HepG2 (cell line): ENCODE measurements around the gene APOM. TPM values are rescaled to one million over a fixed set of nuclear protein-coding genes. Genes with fewer than 3 reads are reported as not detected.

ENCODE experiments used
- ARNTL ChIP-seq: sonication (generic); formaldehyde crosslinking; IDR thresholded peaks from 2 replicates; pipeline ENCODE4 v1.4.0; 2020; ENCODE audit warnings: mild to moderate bottlenecking, missing genetic modification reagents
- DMTF1 ChIP-seq: sonication (generic); formaldehyde crosslinking; IDR thresholded peaks from 2 replicates; pipeline ENCODE4 v1.4.0; 2020; ENCODE audit warnings: mild to moderate bottlenecking, missing genetic modification reagents
- DNMT3B ChIP-seq: conservative IDR thresholded peaks from 2 replicates; pipeline ENCODE4 v1.6.1; 2016; ENCODE audit warnings: missing biosample characterization, control low read depth
- FOXM1 ChIP-seq: sonication (generic); formaldehyde crosslinking; IDR thresholded peaks from 2 replicates; pipeline ENCODE4 v1.5.0; 2020; ENCODE audit warnings: missing genetic modification reagents
- GABPB1 ChIP-seq: IDR thresholded peaks from 2 replicates; pipeline ENCODE4 v1.6.1; 2016; ENCODE audit warnings: mild to moderate bottlenecking, missing genetic modification reagents, moderate library complexity, missing compliant biosample characterization
- GLMP ChIP-seq: sonication (generic); formaldehyde crosslinking; IDR thresholded peaks from 2 replicates; pipeline ENCODE4 v1.9.0; 2021; ENCODE audit warnings: missing genetic modification reagents, mild to moderate bottlenecking, borderline replicate concordance
- HMG20B ChIP-seq: conservative IDR thresholded peaks from 2 replicates; pipeline ENCODE4 v1.6.1; 2016; ENCODE audit warnings: missing genetic modification reagents, missing compliant biosample characterization
- MTF2 ChIP-seq: sonication (generic); formaldehyde crosslinking; IDR thresholded peaks from 2 replicates; pipeline ENCODE4 v1.5.0; 2020; ENCODE audit warnings: missing genetic modification reagents, borderline replicate concordance
- TFAP4 ChIP-seq: sonication (generic); IDR thresholded peaks from 2 replicates; pipeline ENCODE4 v1.6.1; 2016; ENCODE audit warnings: low read depth, borderline replicate concordance
- TOE1 ChIP-seq: sonication (generic); formaldehyde crosslinking; IDR thresholded peaks from 2 replicates; pipeline ENCODE4 v1.4.0; 2020; ENCODE audit warnings: mild to moderate bottlenecking, missing genetic modification reagents
- ZNF18 ChIP-seq: sonication (generic); formaldehyde crosslinking; IDR thresholded peaks from 2 replicates; pipeline ENCODE4 v1.8.0; 2022; ENCODE audit warnings: mild to moderate bottlenecking, missing genetic modification reagents; ENCODE audit not compliant: insufficient replicate concordance
- ZNF280D ChIP-seq: sonication (generic); formaldehyde crosslinking; IDR thresholded peaks from 2 replicates; pipeline ENCODE4 v1.5.1; 2020; ENCODE audit warnings: mild to moderate bottlenecking, missing genetic modification reagents
- ZNF430 ChIP-seq: sonication (generic); formaldehyde crosslinking; IDR thresholded peaks from 2 replicates; pipeline ENCODE4 v1.9.0; 2021; ENCODE audit warnings: mild to moderate bottlenecking, missing genetic modification reagents
- ZNF44 ChIP-seq: sonication (generic); formaldehyde crosslinking; IDR thresholded peaks from 2 replicates; pipeline ENCODE4 v1.5.1; 2020; ENCODE audit warnings: mild to moderate bottlenecking, missing genetic modification reagents
- ZNF768 ChIP-seq: sonication (generic); formaldehyde crosslinking; IDR thresholded peaks from 2 replicates; pipeline ENCODE4 v1.4.0; 2020; ENCODE audit warnings: missing genetic modification reagents
- ZNF83 ChIP-seq: sonication (generic); formaldehyde crosslinking; IDR thresholded peaks from 2 replicates; pipeline ENCODE4 v1.4.0; 2020; ENCODE audit warnings: missing genetic modification reagents, mild to moderate bottlenecking, borderline replicate concordance
- polyA plus RNA-seq, 8 experiments: library from polyadenylated mRNA; depleted of rRNA in 3 of 8; stranded (reverse) in 7 of 8; unstranded in 1 of 8; fragments of >200 nt; fragmentation: Illumina TruSeq in 4 of 8; extraction: Trizol in 4 of 8; gene quantifications; 2 replicates each; pipeline versions ENCODE4 v1.2.1 to v1.2.3, GENCODE V29; 2011 to 2016; ENCODE audit warnings: low read depth in 4 of 8, missing spikeins in 1 of 8, mixed read lengths in 1 of 8; ENCODE audit not compliant: insufficient read depth in 1 of 8
- total RNA-seq, 5 experiments: library from RNA; depleted of rRNA; stranded (reverse); fragments of >200 nt; fragmentation: Illumina TruSeq; extraction: Trizol; gene quantifications; 2 replicates each; pipeline ENCODE4 v1.2.3, GENCODE V29; 2016; ENCODE audit warnings: low read depth in 1 of 5

The APOM gene
- total and polyA plus RNA-seq, 2 of the 13 experiments (the other 11 are each of a cell fraction or from before 2014, with no cell fraction given) = 98.2 to 1,140 TPM

- 0 out of 2 replicates have a peak, but pooled peaks have one; percentile 13 for TF ChIP-seq ZNF280D (CRISPR knock-in tag)
- no peak for TF ChIP-seq ARNTL (CRISPR knock-in tag)
- TF ChIP-seq TOE1 (CRISPR knock-in tag) = no peak
- no peak for TF ChIP-seq ZNF44 (CRISPR knock-in tag)
- peak; percentile 74 for TF ChIP-seq ZNF18
- TF ChIP-seq HMG20B (CRISPR knock-in tag) = no peak
- TF ChIP-seq MTF2 (CRISPR knock-in tag) = no peak
- 0 out of 2 replicates have a peak, but pooled peaks have one; percentile 32 for TF ChIP-seq ZNF83 (CRISPR knock-in tag)
- peak; percentile 40; the same call in 1 of the 2 replicates for TF ChIP-seq TFAP4
- TF ChIP-seq GABPB1 (CRISPR knock-in tag) = peak; percentile 98
- TF ChIP-seq GLMP = no peak
- peak; percentile 20; the same call in 1 of the 2 replicates for TF ChIP-seq DMTF1 (CRISPR knock-in tag)
- TF ChIP-seq ZNF768 (CRISPR knock-in tag) = peak; percentile 31; the same call in 1 of the 2 replicates
- TF ChIP-seq FOXM1 = no peak
- TF ChIP-seq ZNF430 (CRISPR knock-in tag) = peak; percentile 49; the same call in 1 of the 2 replicates
- TF ChIP-seq DNMT3B (CRISPR knock-in tag) = no peak; the same call in none of the 2 replicates
Measured at GRCh38 chr6:31665501-31666336, 10.0 kb downstream of the APOM start, which contains the start of gene CSNK2B (continued).
